ENCODE measurements around the gene CLECL1.

DNA sequence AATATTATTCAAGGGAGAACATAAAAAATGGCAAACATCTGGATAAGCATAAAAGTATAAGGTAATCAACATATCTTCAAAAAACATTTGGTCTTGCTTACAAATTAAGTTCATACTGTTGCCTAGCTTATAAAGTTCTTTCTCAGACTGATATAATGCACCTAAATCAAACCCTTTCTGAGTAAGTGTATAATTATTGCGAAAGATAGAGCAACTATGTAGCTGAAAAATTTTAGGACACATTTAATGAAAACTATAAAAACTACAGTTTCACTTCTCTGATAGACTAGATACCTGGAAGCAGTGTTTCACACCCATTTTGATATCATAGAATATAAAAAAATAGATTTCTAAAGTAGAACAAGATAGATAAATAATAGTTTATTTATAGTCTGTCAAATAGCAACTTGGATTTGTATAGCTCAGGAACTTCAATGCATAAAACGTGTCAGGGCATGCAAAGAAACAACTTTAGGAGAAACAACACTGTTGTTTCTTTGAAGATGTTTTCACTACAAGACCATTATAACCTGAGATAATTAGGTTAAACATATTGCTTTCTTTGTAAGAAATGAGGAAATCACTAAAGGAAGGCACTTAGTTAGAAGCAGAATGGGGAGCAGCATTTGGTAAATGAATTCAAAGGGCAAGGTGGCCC is 7.6 kb downstream of the CLECL1 start:
- no peak for TF ChIP-seq EZH2 (optimal IDR thresholded peaks at IDR 0.05; ENCODE audit: low read depth, low read length)
- TF ChIP-seq, protein P1, sequence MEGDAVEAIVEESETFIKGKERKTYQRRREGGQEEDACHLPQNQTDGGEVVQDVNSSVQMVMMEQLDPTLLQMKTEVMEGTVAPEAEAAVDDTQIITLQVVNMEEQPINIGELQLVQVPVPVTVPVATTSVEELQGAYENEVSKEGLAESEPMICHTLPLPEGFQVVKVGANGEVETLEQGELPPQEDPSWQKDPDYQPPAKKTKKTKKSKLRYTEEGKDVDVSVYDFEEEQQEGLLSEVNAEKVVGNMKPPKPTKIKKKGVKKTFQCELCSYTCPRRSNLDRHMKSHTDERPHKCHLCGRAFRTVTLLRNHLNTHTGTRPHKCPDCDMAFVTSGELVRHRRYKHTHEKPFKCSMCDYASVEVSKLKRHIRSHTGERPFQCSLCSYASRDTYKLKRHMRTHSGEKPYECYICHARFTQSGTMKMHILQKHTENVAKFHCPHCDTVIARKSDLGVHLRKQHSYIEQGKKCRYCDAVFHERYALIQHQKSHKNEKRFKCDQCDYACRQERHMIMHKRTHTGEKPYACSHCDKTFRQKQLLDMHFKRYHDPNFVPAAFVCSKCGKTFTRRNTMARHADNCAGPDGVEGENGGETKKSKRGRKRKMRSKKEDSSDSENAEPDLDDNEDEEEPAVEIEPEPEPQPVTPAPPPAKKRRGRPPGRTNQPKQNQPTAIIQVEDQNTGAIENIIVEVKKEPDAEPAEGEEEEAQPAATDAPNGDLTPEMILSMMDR (IDR thresholded peaks at IDR 0.05; ENCODE audit: low read length), result no peak

Measured in MM.1S (cell line).